Nasal cavity respiratory epithelium epithelial cell of viscerocranial mucosa (primary cell): ENCODE measurements around the gene POTEG. TPM values are rescaled to one million over a fixed set of nuclear protein-coding genes. Genes with fewer than 3 reads are reported as not detected.

Experiments
- total RNA-seq: library from RNA; depleted of rRNA; stranded (reverse); fragments of >200 nt; gene quantifications from 2 replicates; pipeline ENCODE4 v1.2.3, GENCODE V29; 2014

Gene POTEG
- not detected in 2 replicates for total RNA-seq

GRCh38 chr14:19434241-19434640, at the start of gene POTEG:
Gene POTEG (minus strand): TSS chr14:19434341. CDS start chr14:19434289, 52 bp downstream.

